Left hindlimb (tissue), 1 donor: ENCODE measurements around the gene HMGB2.

Source experiments
- DNase-seq: peaks from one replicate; pipeline ENCODE4 v3.0.0-alpha.2; 2018

The HMGB2 gene

GRCh38 chr4:173333658-173334084 lies 487 bp downstream of the HMGB2 start:
- DNase-seq: peak; percentile 79

GRCh38 chr4:173332963-173333657 lies 1.0 kb downstream of the HMGB2 start:
- no peak for DNase-seq

GRCh38 chr4:173332021-173332487 lies 2.1 kb downstream of the HMGB2 start:
- DNase-seq: no peak

DNA sequence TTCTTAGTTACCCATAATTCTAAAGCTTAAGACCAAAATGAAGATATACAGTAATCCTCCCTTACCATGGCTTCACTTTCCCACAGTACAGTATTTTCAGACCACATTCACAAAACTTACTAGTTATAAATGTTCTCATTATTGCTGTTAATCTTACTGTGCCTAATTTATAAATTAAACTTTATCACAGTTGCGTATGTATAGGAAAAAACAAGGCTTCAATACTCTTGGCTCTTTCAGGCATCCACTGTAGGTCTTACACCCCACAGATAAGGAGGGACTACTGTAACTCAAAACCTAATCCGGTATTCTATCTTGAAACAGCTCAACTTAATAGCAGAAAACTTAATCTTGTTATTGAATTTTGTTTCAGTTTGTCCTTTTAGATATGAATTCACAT lies 3.6 kb downstream of the HMGB2 start:
- DNase-seq: no peak

DNA sequence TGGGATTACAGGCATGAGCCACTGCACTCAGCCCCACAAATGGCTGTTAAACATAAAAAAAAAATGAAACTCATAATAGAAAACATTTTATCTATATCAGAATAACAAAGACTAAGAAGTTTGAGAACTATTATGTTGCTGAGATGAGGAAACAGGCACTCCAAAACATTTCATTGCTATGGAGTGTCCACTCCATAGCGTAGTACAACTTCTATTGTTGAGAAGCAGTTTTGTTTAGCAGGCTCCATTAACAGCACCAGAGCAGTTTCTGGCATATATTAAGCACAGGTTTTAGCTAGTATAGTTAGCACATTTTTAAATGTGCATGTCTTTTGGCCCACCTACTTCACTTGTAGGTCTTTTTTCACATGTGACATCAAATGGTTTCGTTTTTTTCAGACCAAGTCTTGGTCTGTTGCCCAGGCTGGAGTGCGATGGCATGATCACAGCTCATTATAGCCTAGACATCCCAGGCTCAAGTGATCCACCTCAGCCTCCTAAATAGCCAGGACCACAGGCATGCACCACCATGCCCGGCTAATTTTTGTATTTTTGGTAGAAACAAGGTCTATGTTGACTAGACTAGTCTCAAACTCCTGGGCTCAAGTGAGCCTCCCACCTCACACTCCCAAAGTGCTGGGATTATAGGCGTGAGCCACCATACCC lies 5.8 kb downstream of the HMGB2 start:
- no peak for DNase-seq

DNA sequence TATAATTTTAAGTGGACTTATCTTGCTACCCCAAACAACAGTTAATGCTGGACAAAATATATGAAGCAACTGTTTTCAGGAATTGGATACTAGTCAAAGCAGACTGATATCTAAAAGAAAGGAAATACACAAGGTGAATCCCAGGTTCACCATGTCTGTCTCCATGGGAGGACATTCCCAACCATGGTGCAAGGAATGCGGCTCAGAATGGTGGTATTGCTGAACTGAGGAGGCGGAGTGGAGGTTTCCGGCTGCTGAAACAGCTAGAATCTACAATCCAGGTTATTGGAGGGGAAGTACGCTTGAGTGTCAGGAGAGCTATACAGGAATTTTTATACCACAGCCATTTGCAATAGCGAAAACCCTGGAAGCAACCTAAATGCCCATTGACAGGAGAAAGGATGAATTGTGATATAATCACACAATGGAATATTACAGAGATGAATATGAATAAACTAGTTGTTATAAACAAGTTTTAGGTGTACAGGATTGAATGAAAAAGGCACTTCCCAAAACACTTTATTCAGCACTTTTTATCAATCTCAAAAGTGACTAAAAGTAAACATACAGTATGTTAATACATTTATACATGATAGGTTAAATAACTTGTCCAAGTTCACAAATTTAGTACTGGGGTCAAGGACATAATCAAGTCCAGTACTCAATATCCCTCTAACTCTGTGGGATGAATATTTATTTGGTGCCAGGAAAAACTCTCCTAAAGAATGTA lies 9.0 kb downstream of the HMGB2 start:
- DNase-seq: no peak

DNA sequence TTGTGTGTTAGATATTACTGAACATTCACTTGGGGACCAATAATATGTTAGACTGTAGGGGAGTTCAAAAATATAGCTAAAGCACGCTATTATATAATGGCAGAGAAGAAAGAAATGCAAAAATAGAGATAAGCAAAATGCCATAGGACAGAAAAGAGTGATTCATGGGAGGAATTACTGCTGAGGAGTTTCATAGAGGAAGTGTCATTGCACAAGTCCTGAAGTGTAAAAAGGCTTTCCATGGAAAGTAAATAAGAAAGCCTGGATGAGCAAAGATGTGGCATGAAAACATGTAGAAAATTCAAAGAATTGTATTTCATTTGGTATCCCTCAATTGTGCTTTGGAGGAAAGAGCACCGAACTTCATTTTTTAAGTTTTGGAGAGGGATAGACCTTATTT lies 14.5 kb downstream of the HMGB2 start:
- DNase-seq: no peak

- no peak for DNase-seq
Measured at GRCh38 chr4:173318648-173319211, 15.4 kb downstream of the HMGB2 start.

DNA sequence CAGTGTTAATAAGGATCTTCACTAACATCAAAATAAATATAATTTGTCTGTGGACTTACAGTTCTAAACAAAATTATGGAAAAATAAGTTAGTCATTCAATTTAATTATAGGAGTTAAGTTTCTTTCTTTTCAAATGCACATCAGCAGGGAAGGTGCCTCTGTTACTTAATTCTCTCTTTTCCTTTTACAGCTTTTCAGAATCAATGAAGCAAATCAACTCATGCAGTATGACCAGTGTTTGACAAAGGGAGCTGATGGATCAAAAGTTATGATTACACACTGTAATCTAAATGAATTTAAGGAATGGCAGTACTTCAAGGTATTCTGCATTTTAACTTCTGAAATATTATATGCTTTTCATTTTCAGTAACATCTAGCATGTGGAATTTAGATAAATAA lies 15.9 kb downstream of the HMGB2 start:
- no peak for DNase-seq

DNA sequence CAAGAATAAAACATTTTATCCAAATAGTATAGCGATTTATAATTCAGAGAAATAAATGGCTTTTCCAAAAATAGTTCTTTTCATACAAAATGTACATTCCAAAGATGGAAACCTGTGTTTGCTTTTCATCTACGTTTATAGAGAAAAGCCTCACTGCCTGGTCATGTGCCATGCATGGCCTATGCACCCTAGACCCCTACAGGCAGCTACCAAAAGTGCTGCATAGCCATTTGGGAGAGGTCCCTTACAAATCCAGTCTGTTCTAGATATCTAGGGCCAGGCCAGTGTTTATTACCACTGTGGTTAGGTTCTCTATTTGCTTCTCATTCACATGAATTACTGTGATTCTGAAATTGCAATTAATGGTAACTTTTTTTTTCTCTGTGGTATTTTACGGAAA lies 17.2 kb downstream of the HMGB2 start:
- no peak for DNase-seq

- no peak for DNase-seq
Measured at GRCh38 chr4:173316060-173316459, 18.1 kb downstream of the HMGB2 start.

DNA sequence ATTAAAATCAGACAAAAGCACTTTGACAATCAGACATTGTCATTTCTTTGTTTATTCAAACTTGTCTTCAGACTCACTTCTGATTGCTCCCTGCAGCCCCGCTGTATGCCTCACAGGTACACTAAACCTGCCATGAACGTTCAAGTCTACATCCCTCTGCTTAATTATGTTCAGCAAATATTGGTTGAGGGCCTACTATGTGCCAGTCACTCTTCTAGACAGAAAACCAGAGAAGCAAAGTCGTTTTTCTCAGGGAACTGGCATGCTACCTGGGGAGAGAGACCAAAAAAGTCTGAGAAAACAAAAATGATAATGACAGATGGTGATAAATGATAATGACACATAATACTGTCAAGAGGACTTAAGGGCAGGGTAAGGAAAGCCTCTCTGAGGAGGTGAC lies 19.4 kb downstream of the HMGB2 start:
- DNase-seq: no peak

- DNase-seq: no peak
Measured at GRCh38 chr4:173311368-173311767, 22.8 kb downstream of the HMGB2 start.

DNA sequence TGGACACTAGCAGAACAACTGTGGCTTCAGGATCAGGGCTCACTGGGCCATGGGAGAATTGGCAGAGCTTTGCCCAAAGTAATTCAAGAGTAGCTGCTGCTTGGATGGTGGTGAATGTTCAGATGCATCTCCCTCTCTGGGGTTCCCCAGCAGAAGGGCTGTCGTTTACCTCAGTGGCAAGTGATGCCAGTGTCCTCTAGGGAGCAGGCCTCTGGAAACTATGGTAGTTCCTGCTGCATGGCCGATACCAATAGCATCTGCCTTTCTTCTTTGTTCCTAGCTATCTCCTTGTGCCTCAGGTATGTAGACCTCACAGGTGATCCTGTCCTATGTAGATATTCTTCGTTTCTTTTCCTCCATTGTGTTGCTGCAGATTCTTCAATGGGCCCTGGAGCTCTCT lies 26.4 kb downstream of the HMGB2 start:
- DNase-seq: no peak

- DNase-seq: no peak
Measured at GRCh38 chr4:173301518-173302201, 32.5 kb downstream of the HMGB2 start.

DNA sequence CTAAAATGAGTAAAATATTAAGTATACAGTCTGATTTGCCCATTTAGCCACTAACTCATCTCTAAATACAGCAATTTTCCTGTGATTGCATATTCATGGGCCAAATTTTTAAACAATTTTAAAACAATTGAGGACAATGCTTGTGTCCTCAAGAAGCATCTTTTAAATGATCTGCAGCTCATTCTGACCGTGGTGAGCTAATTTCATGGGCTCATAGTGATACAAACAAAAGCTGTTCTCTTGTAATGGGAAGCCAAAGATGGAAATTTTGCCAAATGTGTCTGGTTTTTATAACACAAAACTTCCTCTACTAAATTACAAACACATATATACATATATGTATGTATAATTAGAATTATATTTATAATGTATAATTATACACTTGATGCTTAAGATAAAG lies 39.7 kb downstream of the HMGB2 start:
- DNase-seq: no peak

DNA sequence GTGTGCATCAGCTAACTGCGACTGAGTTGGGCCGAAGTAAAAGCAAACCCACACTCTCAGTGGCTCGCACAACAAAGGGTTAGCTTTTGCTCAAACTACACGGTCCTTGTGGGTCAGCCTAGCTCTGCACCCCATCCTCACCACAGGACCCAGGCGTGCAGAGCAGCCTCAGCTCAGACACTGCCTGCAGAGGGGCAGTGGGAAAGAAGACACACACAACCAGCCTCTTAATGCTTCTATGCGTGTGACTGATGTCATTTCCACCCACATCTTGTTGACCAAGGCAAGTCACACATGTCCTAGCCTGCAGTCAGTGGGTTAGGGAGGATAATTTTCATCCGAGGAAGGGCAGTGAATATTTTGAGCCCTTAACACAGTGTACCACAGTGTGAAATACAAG lies 40.5 kb downstream of the HMGB2 start:
- DNase-seq: no peak

DNA sequence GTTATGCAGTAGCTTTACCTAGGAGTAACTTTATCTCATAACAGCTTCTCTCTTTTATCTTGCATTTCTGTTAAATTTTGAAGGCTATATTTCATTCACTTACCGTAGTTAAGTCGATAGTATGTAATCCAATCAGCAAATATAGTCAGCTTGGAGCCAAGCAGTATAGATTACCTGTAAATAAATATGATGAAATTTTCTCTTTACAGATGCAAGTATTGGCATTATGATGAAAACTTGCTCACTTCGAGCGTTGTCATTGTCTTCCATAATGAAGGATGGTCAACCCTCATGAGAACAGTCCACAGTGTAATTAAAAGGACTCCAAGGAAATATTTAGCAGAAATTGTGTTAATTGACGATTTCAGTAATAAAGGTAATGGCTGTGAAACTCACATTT lies 42.3 kb downstream of the HMGB2 start:
- DNase-seq: no peak

DNA sequence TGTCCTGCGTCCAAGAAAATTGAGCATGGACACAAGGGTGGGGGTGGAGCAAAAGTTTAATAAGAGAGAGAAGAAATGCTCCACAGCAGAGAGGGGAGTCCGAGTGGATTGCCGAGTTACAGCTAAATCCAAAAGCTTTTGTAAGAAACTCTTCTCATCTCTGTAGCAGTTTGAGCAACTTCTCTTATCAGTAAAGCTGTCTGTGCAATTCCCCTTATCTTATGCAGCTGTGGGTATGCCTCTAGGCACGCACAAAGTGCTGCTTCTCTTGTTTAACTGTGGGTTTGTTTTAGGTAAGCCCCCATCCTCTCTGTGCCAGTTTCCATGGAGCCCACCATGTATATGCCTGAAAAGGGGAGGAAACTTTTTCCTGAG lies 44.8 kb downstream of the HMGB2 start:
- DNase-seq: no peak

DNA sequence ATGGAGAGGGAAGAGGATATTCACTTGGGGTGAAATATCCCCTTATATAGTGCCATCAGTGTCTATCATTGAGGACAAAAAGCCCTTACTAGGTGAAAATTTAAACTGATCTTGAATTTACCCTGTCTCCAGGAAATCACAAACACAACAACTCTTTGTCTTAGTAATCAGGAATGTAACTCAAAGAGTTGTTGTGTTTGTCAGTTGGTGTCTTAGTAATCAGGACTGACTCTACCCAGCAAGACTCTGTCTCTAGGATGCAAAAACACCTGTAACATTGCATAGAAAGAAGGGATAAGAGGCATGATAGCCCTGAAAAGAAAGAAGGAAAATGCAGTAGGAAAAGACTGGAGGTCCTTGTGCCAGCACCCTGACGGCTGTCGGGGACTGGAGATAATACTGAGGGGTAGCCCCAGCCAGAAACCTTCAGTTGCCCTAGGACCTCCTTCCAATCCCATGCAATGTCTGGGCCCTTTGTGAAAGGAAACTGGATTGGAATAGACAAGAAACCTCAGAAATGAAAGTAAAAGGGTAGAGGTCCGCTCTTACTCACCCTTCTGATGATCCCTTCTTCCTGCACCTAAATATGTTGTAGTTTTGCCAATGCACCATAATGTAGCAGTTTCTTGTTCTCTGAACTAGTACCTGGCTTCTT lies 45.3 kb downstream of the HMGB2 start:
- DNase-seq: no peak

DNA sequence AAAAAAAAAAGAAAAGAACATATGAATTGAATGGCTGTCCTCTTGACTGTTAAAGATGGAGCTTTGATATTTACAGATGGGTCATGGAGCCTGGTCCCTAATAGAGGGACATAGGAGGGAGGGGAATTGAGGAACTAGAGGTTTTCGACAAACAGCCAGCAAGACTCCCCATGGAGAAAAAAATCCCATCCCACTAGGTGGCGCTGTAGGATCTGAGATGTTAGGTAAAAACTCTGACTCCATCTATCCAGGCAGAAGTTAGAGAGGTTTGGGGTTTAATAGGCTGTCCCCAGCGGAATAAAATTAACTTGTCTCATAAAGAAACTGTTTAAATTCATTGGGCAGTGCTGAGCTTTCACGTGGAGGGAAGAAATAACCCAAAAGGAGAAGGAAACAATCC lies 45.9 kb downstream of the HMGB2 start:
- DNase-seq: no peak

- DNase-seq: no peak
Measured at GRCh38 chr4:173287486-173287885, 46.7 kb downstream of the HMGB2 start.

- DNase-seq: no peak
Measured at GRCh38 chr4:173284463-173284862, 49.7 kb downstream of the HMGB2 start.
